Measurements from ENCODE around the gene PLA2G2C. TPM values are rescaled to one million over a fixed set of nuclear protein-coding genes. Genes with fewer than 3 reads are reported as not detected.

PLA2G2C gene
- total RNA-seq, 4 donors from 2014 or later = not detected

- peak overlapping the region in 1 of 4 donors; percentile 18 for H3K27ac ChIP-seq
- no peaks in the 10 kb centered on the region for H3K36me3 ChIP-seq
- peaks cover 7 to 8% of the 10 kb centered on the region in 2 donors for H3K4me1 ChIP-seq
- H3K27me3 ChIP-seq = peaks cover 6 to 41% (median 22%) of the 10 kb centered on the region in 3 donors
- TF ChIP-seq POLR2A (IDR thresholded peaks at IDR 0.05) (no peak), CTCF (IDR thresholded peaks at IDR 0.05 in 4 of 5, conservative IDR thresholded peaks at IDR 0.05 in 1 of 5) (no peak)
- H3K9me3 ChIP-seq = no peaks in the 10 kb centered on the region
- in situ Hi-C loops (cut with MboI; ENCODE audit: low sequenced_read_pairs in 4 of 4) (no loop called here), intact Hi-C loops (cut with DNase I; ENCODE audit: low total_unique reads) (no loop called here)
- peak overlapping the region in 3 of 4 donors; percentile 28 to 49 (median 38) for H3K4me3 ChIP-seq
- no peak for ATAC-seq
- no peak for DNase-seq
These were observed 1.1 kb downstream of the PLA2G2C start for GRCh38 chr1:20184997-20185833.

- H3K27me3 ChIP-seq = peaks cover 6 to 41% (median 22%) of the 10 kb centered on the region in 3 donors
- intact Hi-C loops (cut with DNase I; ENCODE audit: low total_unique reads) = no loop called here
- H3K27ac ChIP-seq = no peak overlapping the region
- no peak overlapping the region for H3K4me3 ChIP-seq
- H3K36me3 ChIP-seq = no peaks in the 10 kb centered on the region
- peaks cover 3 to 8% of the 10 kb centered on the region in 2 donors for H3K4me1 ChIP-seq
- no peaks in the 10 kb centered on the region for H3K9me3 ChIP-seq
- DNase-seq = no peak
- TF ChIP-seq POLR2A (IDR thresholded peaks at IDR 0.05) = no peak
- TF ChIP-seq CTCF (IDR thresholded peaks at IDR 0.05 in 4 of 5, conservative IDR thresholded peaks at IDR 0.05 in 1 of 5) = no peak
- in situ Hi-C loops (cut with MboI; ENCODE audit: low sequenced_read_pairs in 4 of 4) = no loop called here
- ATAC-seq = no peak
These were observed 1.8 kb downstream of the PLA2G2C start for GRCh38 chr1:20184481-20184900.

DNA sequence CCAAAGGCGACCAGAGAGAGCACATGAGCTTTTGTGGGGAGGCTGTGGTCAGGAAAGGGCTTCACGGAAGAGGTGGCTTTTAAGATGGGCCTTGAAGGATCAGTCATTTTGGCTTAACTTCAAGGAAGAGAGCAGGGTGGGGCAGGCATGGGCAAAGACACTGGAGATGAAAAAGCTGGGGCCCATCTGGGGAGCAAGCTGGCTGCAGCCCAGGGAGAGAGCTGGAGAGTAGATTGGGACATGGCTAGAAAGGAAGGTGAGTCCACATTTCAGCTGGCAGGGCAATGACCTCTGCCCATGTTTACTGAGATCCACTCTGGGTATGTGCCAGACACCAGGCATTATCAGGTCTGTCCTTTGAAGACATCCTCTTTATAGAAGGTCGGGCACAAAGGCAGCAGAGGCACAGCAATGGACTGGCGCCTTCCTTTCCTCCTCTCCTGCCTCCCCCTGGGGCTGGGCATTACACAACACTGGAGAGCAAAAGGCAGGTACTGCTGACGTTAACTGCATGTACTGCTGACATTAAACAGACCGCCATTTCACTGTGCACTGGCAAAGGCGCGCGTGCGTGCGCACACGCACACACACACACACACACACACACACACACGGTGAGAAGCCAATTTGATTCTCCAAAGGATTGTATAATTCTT is 2.6 kb downstream of the PLA2G2C start:
- intact Hi-C loops (cut with DNase I; ENCODE audit: low total_unique reads) = no loop called here
- no peaks in the 10 kb centered on the region for H3K36me3 ChIP-seq
- DNase-seq (no peak), ATAC-seq (no peak)
- no peaks in the 10 kb centered on the region for H3K9me3 ChIP-seq
- H3K27ac ChIP-seq = no peak overlapping the region
- H3K27me3 ChIP-seq = peaks cover 6 to 38% (median 22%) of the 10 kb centered on the region in 3 donors
- in situ Hi-C loops (cut with MboI; ENCODE audit: low sequenced_read_pairs in 4 of 4) = no loop called here
- H3K4me3 ChIP-seq = no peak overlapping the region
- peaks cover 5 to 12% of the 10 kb centered on the region in 2 donors for H3K4me1 ChIP-seq
- TF ChIP-seq CTCF (IDR thresholded peaks at IDR 0.05 in 4 of 5, conservative IDR thresholded peaks at IDR 0.05 in 1 of 5) = no peak
- no peak for TF ChIP-seq POLR2A (IDR thresholded peaks at IDR 0.05)

DNA sequence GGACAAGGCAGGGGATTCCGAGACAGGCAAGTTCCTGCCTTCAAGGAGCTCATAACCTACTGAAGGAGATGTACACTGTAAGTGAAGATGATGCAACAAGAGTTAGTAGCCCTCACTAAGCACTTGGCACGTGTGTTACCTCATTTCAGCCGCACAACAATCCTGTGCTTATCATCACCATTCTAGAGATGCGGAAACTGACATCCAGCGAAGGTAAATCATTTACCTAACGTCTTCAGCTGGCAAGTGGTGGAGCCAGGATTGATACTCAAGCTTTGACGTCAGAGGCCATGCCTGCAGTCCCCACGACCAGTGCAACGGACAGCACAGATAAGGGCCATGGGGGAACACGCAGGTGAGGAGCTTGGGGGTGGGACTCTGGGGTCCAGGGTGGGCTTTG is 3.3 kb downstream of the PLA2G2C start:
- TF ChIP-seq POLR2A (IDR thresholded peaks at IDR 0.05) (no peak), CTCF (IDR thresholded peaks at IDR 0.05 in 4 of 5, conservative IDR thresholded peaks at IDR 0.05 in 1 of 5) (no peak)
- intact Hi-C loops (cut with DNase I; ENCODE audit: low total_unique reads) = no loop called here
- H3K4me1 ChIP-seq = peaks cover 12 to 19% of the 10 kb centered on the region in 2 donors
- DNase-seq (no peak), ATAC-seq (no peak)
- no peaks in the 10 kb centered on the region for H3K9me3 ChIP-seq
- no peaks in the 10 kb centered on the region for H3K36me3 ChIP-seq
- in situ Hi-C loops (cut with MboI; ENCODE audit: low sequenced_read_pairs in 4 of 4) = no loop called here
- H3K27me3 ChIP-seq = peaks cover 6 to 32% (median 22%) of the 10 kb centered on the region in 3 donors
- no peak overlapping the region for H3K27ac ChIP-seq
- no peak overlapping the region for H3K4me3 ChIP-seq

All from gastrocnemius medialis (tissue), 4 donors.